IMR-90 (cell line): ENCODE measurements around the gene FGFRL1. TPM values are rescaled to one million over a fixed set of nuclear protein-coding genes. Genes with fewer than 3 reads are reported as not detected.

ENCODE experiments used
- ATAC-seq: fragments of 200-7000 bp; cut with Tn5 transposase; 2 replicates; pipeline ENCODE4 v1.9.1; 2020; ENCODE audit warnings: low read depth, mild to moderate bottlenecking, moderate library complexity
- BruUV-seq: library from RNA; stranded (reverse); fragments of 400-500 nt; replicated peaks from 2 replicates; lab custom pipeline; 2021; lab: Mats Ljungman, UMichigan
- CTCF ChIA-PET: fragments of 300-600 bp; formaldehyde crosslinking; extraction: SDS; loops from one replicate; lab custom pipeline; 2021; ENCODE audit warnings: antibody characterized with exemption; lab: Yijun Ruan, JAX
- POLR2A ChIA-PET: fragments of 300-600 bp; sonication (Branson Sonifier 250); formaldehyde crosslinking; loops from one replicate; lab custom pipeline; 2022; ENCODE audit warnings: antibody characterized with exemption; ENCODE audit not compliant: unreplicated experiment; lab: Charles Lee
- DNase-seq: peaks from one replicate; pipeline ENCODE4 v3.0.0; 2013
- H2AFZ ChIP-seq: replicated peaks from 2 replicates; pipeline ENCODE3; 2013; ENCODE audit warnings: low read length, mild to moderate bottlenecking; ENCODE audit not compliant: poor library complexity
- H2AK5ac ChIP-seq: 2 replicates; pipeline ENCODE4 v1.6.1; 2013; ENCODE audit warnings: low read depth, low read length, inconsistent platforms
- H2AK9ac ChIP-seq: replicated peaks from 2 replicates; pipeline ENCODE3; 2013; ENCODE audit warnings: mild to moderate bottlenecking, low read depth, low read length, moderate library complexity; ENCODE audit not compliant: poor library complexity
- H2BK120ac ChIP-seq: 2 replicates; pipeline ENCODE4 v1.6.1; 2013; ENCODE audit warnings: low read depth, low read length, inconsistent platforms
- H2BK15ac ChIP-seq: 3 replicates; pipeline ENCODE4 v1.6.1; 2013; ENCODE audit warnings: low read depth, low read length, inconsistent platforms
- H2BK20ac ChIP-seq: 2 replicates; pipeline ENCODE4 v1.6.1; 2013; ENCODE audit warnings: low read depth, mild to moderate bottlenecking, inconsistent platforms, low read length, moderate library complexity
- H2BK5ac ChIP-seq: 2 replicates; pipeline ENCODE4 v1.6.1; 2013; ENCODE audit warnings: mild to moderate bottlenecking, low read depth, low read length, inconsistent platforms; ENCODE audit not compliant: poor library complexity, severe bottlenecking
- H3K14ac ChIP-seq: replicated peaks from 2 replicates; pipeline ENCODE4 v1.6.1; 2013; ENCODE audit warnings: low read depth, low read length, inconsistent platforms
- H3K18ac ChIP-seq: 2 replicates; pipeline ENCODE4 v1.6.1; 2013; ENCODE audit warnings: low read depth, low read length, control low read depth
- H3K23ac ChIP-seq: 2 replicates; pipeline ENCODE4 v1.6.1; 2013; ENCODE audit warnings: low read depth, low read length, inconsistent platforms
- H3K27ac ChIP-seq: 2 replicates; pipeline ENCODE4 v1.5.1; 2013; ENCODE audit warnings: mild to moderate bottlenecking, control low read depth, low read length; ENCODE audit not compliant: insufficient read depth
- H3K27me3 ChIP-seq: 2 replicates; pipeline ENCODE4 v1.6.1; 2013; ENCODE audit warnings: low read length; ENCODE audit not compliant: control insufficient read depth, insufficient read depth
- H3K36me3 ChIP-seq: 2 replicates; pipeline ENCODE4 v1.6.1; 2013; ENCODE audit warnings: low read length, mixed read lengths; ENCODE audit not compliant: control insufficient read depth, insufficient read depth
- H3K4ac ChIP-seq: 2 replicates; pipeline ENCODE4 v1.6.1; 2013; ENCODE audit warnings: low read depth, low read length, inconsistent platforms
- H3K4me1 ChIP-seq: 2 replicates; pipeline ENCODE4 v1.6.1; 2013; ENCODE audit warnings: low read length, mixed read lengths; ENCODE audit not compliant: control insufficient read depth, insufficient read depth
- H3K4me2 ChIP-seq: 2 replicates; pipeline ENCODE4 v1.6.1; 2013; ENCODE audit warnings: low read depth, mild to moderate bottlenecking, control low read depth, low read length, moderate library complexity
- H3K4me3 ChIP-seq: 2 replicates; pipeline ENCODE4 v1.5.1; 2013; ENCODE audit warnings: low read depth, mild to moderate bottlenecking, control low read depth, low read length, moderate library complexity; ENCODE audit not compliant: insufficient read depth
- H3K56ac ChIP-seq: 2 replicates; pipeline ENCODE4 v1.6.1; 2013; ENCODE audit warnings: low read length, inconsistent platforms; ENCODE audit not compliant: insufficient read depth; ENCODE audit errors: extremely low read depth
- H3K79me1 ChIP-seq, 2 experiments: 2 replicates each; pipeline ENCODE4 v1.6.1; 2013; ENCODE audit warnings: low read length in 2 of 2, inconsistent platforms in 1 of 2, low read depth in 1 of 2
- H3K9ac ChIP-seq: 2 replicates; pipeline ENCODE4 v1.6.1; 2013; ENCODE audit warnings: low read depth, low read length, control low read depth
- H3K9me1 ChIP-seq: 2 replicates; pipeline ENCODE4 v1.6.1; 2013; ENCODE audit warnings: low read length, inconsistent platforms; ENCODE audit not compliant: insufficient read depth
- H3K9me3 ChIP-seq: 2 replicates; pipeline ENCODE4 v1.6.1; 2013; ENCODE audit warnings: low read length; ENCODE audit not compliant: control insufficient read depth, insufficient read depth
- H4K20me1 ChIP-seq: 2 replicates; pipeline ENCODE4 v1.6.1; 2013; ENCODE audit warnings: low read length, inconsistent platforms; ENCODE audit not compliant: insufficient read depth
- H4K5ac ChIP-seq: 2 replicates; pipeline ENCODE4 v1.6.1; 2013; ENCODE audit warnings: mild to moderate bottlenecking, low read depth, low read length, control low read depth
- H4K8ac ChIP-seq, 2 experiments: 2 replicates each; pipeline ENCODE4 v1.6.1; 2013; ENCODE audit warnings: low read depth in 2 of 2, low read length in 2 of 2, control low read depth in 1 of 2, inconsistent platforms in 1 of 2
- H4K91ac ChIP-seq: 2 replicates; pipeline ENCODE4 v1.6.1; 2013; ENCODE audit warnings: low read depth, low read length, inconsistent platforms; ENCODE audit not compliant: insufficient read depth
- CEBPB ChIP-seq: IDR thresholded peaks from 2 replicates; pipeline ENCODE4 v1.6.1; 2012; ENCODE audit warnings: low read depth, low read length, improper control_type of control experiment
- CHD1 ChIP-seq: IDR thresholded peaks from 2 replicates; pipeline ENCODE4 v1.6.1; 2012; ENCODE audit warnings: low read depth, low read length, improper control_type of control experiment
- CTCF ChIP-seq: conservative IDR thresholded peaks from 2 replicates; pipeline ENCODE4 v1.5.1; 2012; ENCODE audit warnings: mild to moderate bottlenecking, low read depth, low read length, improper control_type of control experiment
- ELK1 ChIP-seq: fragments of 150-350 bp; IDR thresholded peaks from 2 replicates; pipeline ENCODE4 v1.6.1; 2016; ENCODE audit warnings: low read depth, mild to moderate bottlenecking, low read length, moderate library complexity, borderline replicate concordance
- FOS ChIP-seq: fragments of 150-350 bp; IDR thresholded peaks from 2 replicates; pipeline ENCODE4 v1.6.1; 2016; ENCODE audit warnings: low read depth, low read length
- MAFK ChIP-seq: IDR thresholded peaks from 2 replicates; pipeline ENCODE4 v1.6.1; 2012; ENCODE audit warnings: low read depth, low read length, improper control_type of control experiment
- MAZ ChIP-seq: IDR thresholded peaks from 2 replicates; pipeline ENCODE4 v1.6.1; 2012; ENCODE audit warnings: low read depth, mild to moderate bottlenecking, low read length, improper control_type of control experiment, moderate library complexity, borderline replicate concordance
- MXI1 ChIP-seq: IDR thresholded peaks from 2 replicates; pipeline ENCODE4 v1.6.1; 2012; ENCODE audit warnings: low read depth, mild to moderate bottlenecking, low read length, moderate library complexity, borderline replicate concordance
- POLR2A ChIP-seq: IDR thresholded peaks from 2 replicates; pipeline ENCODE4 v1.6.1; 2012; ENCODE audit warnings: mild to moderate bottlenecking, low read depth, low read length
- RAD21 ChIP-seq: IDR thresholded peaks from 2 replicates; pipeline ENCODE4 v1.6.1; 2012; ENCODE audit warnings: low read length, improper control_type of control experiment
- RCOR1 ChIP-seq: IDR thresholded peaks from 2 replicates; pipeline ENCODE4 v1.6.1; 2012; ENCODE audit warnings: mild to moderate bottlenecking, low read length, improper control_type of control experiment; ENCODE audit not compliant: insufficient replicate concordance
- RFX5 ChIP-seq: IDR thresholded peaks from 2 replicates; pipeline ENCODE4 v1.8.0; 2012; ENCODE audit warnings: low read depth, mild to moderate bottlenecking, low read length, moderate library complexity
- USF2 ChIP-seq: fragments of 150-350 bp; IDR thresholded peaks from 2 replicates; pipeline ENCODE4 v1.6.1; 2017; ENCODE audit warnings: mild to moderate bottlenecking, antibody characterized with exemption, low read length, low read depth
- WGBS, 2 experiments: methylation state at CpG; one replicate each; pipeline versions ENCODE4 v1.1.5 to v1.1.7; 2013; ENCODE audit warnings: missing lambda C conversion rate in 2 of 2; ENCODE audit not compliant: insufficient read length in 1 of 2; ENCODE audit errors: extremely low coverage in 2 of 2; 5-methylcytosine and 5-hydroxymethylcytosine counted together
- dilution Hi-C: fragments of 300-500 bp; cut with HindIII; formaldehyde crosslinking; loops from one replicate; pipeline ENCODE4 v1.14.3; 2018; ENCODE audit warnings: low sequenced_read_pairs; ENCODE audit not compliant: unreplicated experiment
- in situ Hi-C: fragments of 300-500 bp; cut with MboI; formaldehyde crosslinking; loops from 3 replicates; pipeline ENCODE4 v1.14.3; 2019; ENCODE audit warnings: low sequenced_read_pairs, inconsistent platforms, mixed read lengths
- intact Hi-C: fragments of 100-400 bp; cut with micrococcal nuclease; formaldehyde crosslinking; loops from 2 replicates; pipeline ENCODE4 v1.10.0; 2022
- polyA plus RNA-seq, 3 experiments: library from polyadenylated mRNA; depleted of rRNA; stranded (reverse); fragments of >200 nt; gene quantifications; 2 replicates each; pipeline ENCODE4 v1.2.3, GENCODE V29; 2012; ENCODE audit warnings: low replicate concordance in 1 of 3
- total RNA-seq: library from RNA; depleted of rRNA; stranded (reverse); fragments of >200 nt; gene quantifications from 2 replicates; pipeline ENCODE4 v1.2.3, GENCODE V29; 2012

Gene FGFRL1
- total and polyA plus RNA-seq, 2 of the 4 experiments (the other 2 are of a cell fraction): 49.3 to 78.8 TPM

GRCh38 chr4:1029529-1029928 is 18.1 kb downstream of the FGFRL1 start:
- Histone ChIP-seq H3K27me3 (no peaks in the 10 kb centered on the region), H2AK5ac (no peak overlapping the region; the same call in 1 of the 2 replicates), H3K4me3 (no peak overlapping the region), H3K56ac (no peak overlapping the region), H3K4ac (no peak overlapping the region), H2BK5ac (no peak overlapping the region), H3K79me1 (no peaks in the 10 kb centered on the region), H3K4me2 (no peak overlapping the region), H3K18ac (no peak overlapping the region), H3K9me1 (peaks cover 14% of the 10 kb centered on the region), H4K5ac (no peak overlapping the region), H4K8ac (no peak overlapping the region), H4K20me1 (peaks cover 9% of the 10 kb centered on the region; the same call in 1 of the 2 replicates), H2AK9ac (no peak overlapping the region), H3K27ac (no peak overlapping the region), H4K91ac (no peak overlapping the region), H3K9ac (no peak overlapping the region), H3K23ac (no peak overlapping the region), H3K4me1 (peaks cover 13% of the 10 kb centered on the region), H2BK120ac (no peak overlapping the region), H3K36me3 (peaks cover 14% of the 10 kb centered on the region), H3K14ac (no peak overlapping the region), H2AFZ (no peak overlapping the region), H2BK20ac (no peak overlapping the region), H3K9me3 (no peaks in the 10 kb centered on the region), H2BK15ac (no peak overlapping the region)
- 68% methylated on average over 11 of the region's 17 CpGs; no CpG with 5 or more reads in 1 of the 2 experiments for WGBS, 2 experiments
- no TSS peak for BruUV-seq
- in situ Hi-C loops: no loop called here
- no peak for TF ChIP-seq RAD21
- TF ChIP-seq POLR2A: no peak
- no peak for TF ChIP-seq CHD1
- TF ChIP-seq USF2: no peak
- TF ChIP-seq CEBPB: no peak
- no peak for TF ChIP-seq CTCF
- TF ChIP-seq FOS: no peak
- no peak for TF ChIP-seq ELK1
- no peak for TF ChIP-seq MAZ
- TF ChIP-seq MAFK: no peak
- TF ChIP-seq RFX5: no peak
- no peak for TF ChIP-seq RCOR1
- TF ChIP-seq MXI1: no peak
- POLR2A ChIA-PET: no interaction called here
- ATAC-seq (no peak), DNase-seq (no peak)
- dilution Hi-C loops: no loop called here
- intact Hi-C loops: no loop called here
- CTCF ChIA-PET: no interaction called here
